Adrenal gland (tissue), 12 donors: ENCODE measurements around the gene PPP1R3E. TPM values are rescaled to one million over a fixed set of nuclear protein-coding genes. Genes with fewer than 3 reads are reported as not detected.

Experiments used
- DNase-seq, 7 donors: peaks; one replicate each; pipeline ENCODE4 v3.0.0-alpha.2; 2019 to 2020
- H3K27ac ChIP-seq, 5 donors: fragments of 200-600 bp; sonication (generic) in 4 of 5; 1 replicate in 3 of 5; 2 replicates in 2 of 5; pipeline versions ENCODE4 v1.5.1 to v1.8.0; 2016 to 2020; ENCODE audit warnings: mild to moderate bottlenecking in 1 of 5
- H3K27me3 ChIP-seq: fragments of 200-600 bp; 2 replicates; pipeline ENCODE4 v1.8.0; 2021
- H3K36me3 ChIP-seq, 2 donors: fragments of 200-600 bp; replicated peaks in 1 of 2; 1 replicate in 1 of 2; 2 replicates in 1 of 2; pipeline versions ENCODE4 v1.5.1 to v1.8.0; 2018 to 2022
- H3K4me1 ChIP-seq, 2 donors: fragments of 200-600 bp; replicated peaks in 1 of 2; 1 replicate in 1 of 2; 2 replicates in 1 of 2; pipeline versions ENCODE4 v1.5.1 to v1.8.0; 2018 to 2021
- H3K4me3 ChIP-seq, 4 donors: fragments of 200-600 bp; sonication (generic) in 3 of 4; one replicate each; pipeline ENCODE4 v1.5.1; 2016 to 2018
- H3K9me3 ChIP-seq, 3 donors: fragments of 200-600 bp; sonication (generic) in 1 of 3; replicated peaks in 1 of 3; 1 replicate in 2 of 3; 2 replicates in 1 of 3; pipeline versions ENCODE4 v1.5.1 to v1.8.0; 2016 to 2021
- CTCF ChIP-seq, 6 experiments: fragments of 450-650 bp in 4 of 6; fragments of 200-600 bp in 2 of 6; sonication (generic) in 1 of 6; IDR thresholded peaks; 1 replicate in 5 of 6; 2 replicates in 1 of 6; pipeline versions ENCODE4 v1.5.1 to v1.8.0; 2016 to 2021; ENCODE audit warnings: antibody characterized with exemption in 6 of 6, mild to moderate bottlenecking in 2 of 6, moderate library complexity in 1 of 6
- POLR2A ChIP-seq, 2 donors: fragments of 450-650 bp; IDR thresholded peaks; one replicate each; pipeline ENCODE4 v1.6.1; 2017; ENCODE audit warnings: antibody characterized with exemption in 2 of 2, mild to moderate bottlenecking in 2 of 2, moderate library complexity in 1 of 2
- WGBS, 4 donors: extraction: QIAGEN DNeasy Blood & Tissue Kit in 2 of 4; methylation state at CpG; one replicate each; pipeline versions ENCODE4 v1.1.5 to v1.1.7; 2013 to 2017; 5-methylcytosine and 5-hydroxymethylcytosine counted together
- intact Hi-C, 2 donors: fragments of 100-400 bp; cut with DNase I; formaldehyde crosslinking; loops; one replicate each; pipeline versions ENCODE4 v1.14.1 to v1.15.0; 2022 to 2023
- polyA plus RNA-seq, 3 donors: library from polyadenylated mRNA; stranded (reverse); fragments of 200-250 nt in 2 of 3; fragments of 350-450 nt in 1 of 3; fragmentation: Illumina TruSeq in 1 of 3; extraction: RNeasy Lipid Tissue Mini Kit (QIAGEN cat#74804) in 1 of 3; gene quantifications; one replicate each; pipeline ENCODE4 v1.2.3, GENCODE V29; 2013 to 2014
- total RNA-seq, 9 donors: library from RNA; depleted of rRNA in 4 of 9; stranded (reverse); fragments of >200 nt in 4 of 9; fragments of 120-200 nt in 1 of 9; fragmentation: NEBNext Ultra II Directional in 1 of 9; extraction: Animal tissue kit (Norgen Biotek cat#: 25700) in 1 of 9; gene quantifications; one replicate each; pipeline versions ENCODE4 v1.1.0 to v1.2.4, GENCODE V29; 2013 to 2023
- donor health status: healthy with polysubstance abuse.
- donor health status: Bipolar disorder and iron deficiency.
- donor health status: DM: yes; HTN: yes; CAD: no.
- donor health status: DM: no; HTN: no; CAD: no.
- donor health status: DM: no; HTN: no; CAD: no.
- donor health status: DM: yes; HTN: yes; CAD: no.

Gene PPP1R3E
- total and polyA plus RNA-seq, 12 donors: 2.2 to 82.8 (median 13.4) TPM

- Histone ChIP-seq H3K4me1 (peaks cover 15 to 20% of the 10 kb centered on the region in 2 donors), H3K4me3 (peak overlapping the region in 3 of 4 donors; percentile 47 to 64 (median 58)), H3K9me3 (no peaks in the 10 kb centered on the region), H3K27me3 (no peaks in the 10 kb centered on the region), H3K27ac (peak overlapping the region; percentile 81 to 99 (median 95)), H3K36me3 (peaks cover 0 to 5% of the 10 kb centered on the region in 2 donors)
- DNase-seq: peak; percentile 65 to 82 (median 77)
- 1 to 4% (median 3%) methylated on average over 12 to 13 of the region's 13 CpGs for WGBS, 4 donors
- intact Hi-C loops: no loop called here
- no peak for TF ChIP-seq CTCF (IDR thresholded peaks at IDR 0.05)
- TF ChIP-seq POLR2A (IDR thresholded peaks at IDR 0.05): peak in 1 of 2 donors; percentile 50
Observed at GRCh38 chr14:23300687-23301223, 1.9 kb downstream of the PPP1R3E start.

GRCh38 chr14:23299986-23300686 lies 2.5 kb downstream of the PPP1R3E start:
- Histone ChIP-seq H3K27ac (peak overlapping the region; percentile 81 to 99 (median 95)), H3K4me1 (peaks cover 14 to 22% of the 10 kb centered on the region in 2 donors), H3K4me3 (peak overlapping the region in 3 of 4 donors; percentile 47 to 64 (median 58)), H3K27me3 (no peaks in the 10 kb centered on the region), H3K36me3 (peaks cover 0 to 5% of the 10 kb centered on the region in 2 donors), H3K9me3 (no peaks in the 10 kb centered on the region)
- WGBS, 4 donors: 66 to 69% (median 68%) methylated on average over 10 of the region's 10 CpGs
- DNase-seq: peak in 1 of 7 donors; percentile 59
- intact Hi-C loops: loop anchor here in 1 of 2 donors (10.0 kb wide), 1 partner anchor 175 kb away; no protein-coding TSS in a partner anchor
- TF ChIP-seq CTCF (IDR thresholded peaks at IDR 0.05) (no peak), POLR2A (IDR thresholded peaks at IDR 0.05) (no peak)

GRCh38 chr14:23299211-23299957 lies 3.3 kb downstream of the PPP1R3E start:
- 89 to 93% (median 91%) methylated on average over 2 of the region's 2 CpGs for WGBS, 4 donors
- Histone ChIP-seq H3K9me3 (no peaks in the 10 kb centered on the region), H3K27ac (peak overlapping the region in 3 of 5 donors; percentile 21 to 99 (median 51)), H3K36me3 (peaks cover 0 to 5% of the 10 kb centered on the region in 2 donors), H3K4me3 (no peak overlapping the region), H3K4me1 (peaks cover 14 to 27% of the 10 kb centered on the region in 2 donors), H3K27me3 (no peaks in the 10 kb centered on the region)
- intact Hi-C loops: loop anchor here in 1 of 2 donors (10.0 kb wide), 1 partner anchor 175 kb away; no protein-coding TSS in a partner anchor
- TF ChIP-seq CTCF (IDR thresholded peaks at IDR 0.05) (peak in 3 of 6 experiments; percentile 20 to 36 (median 25)), POLR2A (IDR thresholded peaks at IDR 0.05) (no peak)
- peak in 2 of 7 donors; percentile 42 to 67 for DNase-seq
